ENCODE results near the gene CDKL1.
"Not testable (repeated sequence)": the region's sequence is repeated elsewhere in the genome, so short reads cannot be mapped to it uniquely, and the experiment has no call there.

The CDKL1 gene

DNA sequence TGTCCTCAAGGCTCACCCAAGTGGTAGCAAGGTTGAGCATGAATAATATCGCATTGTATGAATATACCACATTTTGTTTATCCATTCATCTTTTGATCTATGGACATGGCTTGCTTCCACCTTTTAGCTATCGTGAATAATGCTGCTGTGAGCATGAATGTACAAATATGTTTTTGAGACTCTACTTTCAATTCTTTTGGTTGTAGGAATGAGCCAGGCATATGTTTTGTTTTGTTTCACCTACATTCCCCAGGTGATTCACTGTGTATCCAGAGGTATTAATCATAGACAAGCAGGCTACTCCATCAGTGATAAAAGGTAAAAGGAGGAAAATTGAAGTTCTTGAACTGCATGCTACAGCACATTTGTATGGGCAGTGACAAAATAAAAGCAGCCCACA lies 35.8 kb downstream of the CDKL1 start:
- TF ChIP-seq, protein P1, sequence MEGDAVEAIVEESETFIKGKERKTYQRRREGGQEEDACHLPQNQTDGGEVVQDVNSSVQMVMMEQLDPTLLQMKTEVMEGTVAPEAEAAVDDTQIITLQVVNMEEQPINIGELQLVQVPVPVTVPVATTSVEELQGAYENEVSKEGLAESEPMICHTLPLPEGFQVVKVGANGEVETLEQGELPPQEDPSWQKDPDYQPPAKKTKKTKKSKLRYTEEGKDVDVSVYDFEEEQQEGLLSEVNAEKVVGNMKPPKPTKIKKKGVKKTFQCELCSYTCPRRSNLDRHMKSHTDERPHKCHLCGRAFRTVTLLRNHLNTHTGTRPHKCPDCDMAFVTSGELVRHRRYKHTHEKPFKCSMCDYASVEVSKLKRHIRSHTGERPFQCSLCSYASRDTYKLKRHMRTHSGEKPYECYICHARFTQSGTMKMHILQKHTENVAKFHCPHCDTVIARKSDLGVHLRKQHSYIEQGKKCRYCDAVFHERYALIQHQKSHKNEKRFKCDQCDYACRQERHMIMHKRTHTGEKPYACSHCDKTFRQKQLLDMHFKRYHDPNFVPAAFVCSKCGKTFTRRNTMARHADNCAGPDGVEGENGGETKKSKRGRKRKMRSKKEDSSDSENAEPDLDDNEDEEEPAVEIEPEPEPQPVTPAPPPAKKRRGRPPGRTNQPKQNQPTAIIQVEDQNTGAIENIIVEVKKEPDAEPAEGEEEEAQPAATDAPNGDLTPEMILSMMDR (IDR thresholded peaks at IDR 0.05; ENCODE audit: control insufficient read depth, insufficient read depth, low read depth, low read length, missing control alignments) = no peak
- no peak for DNase-seq (ENCODE audit: low read depth)
- no peak overlapping the region for H3K4me3 ChIP-seq (ENCODE audit: control insufficient read depth, low read depth, low read length)

DNA sequence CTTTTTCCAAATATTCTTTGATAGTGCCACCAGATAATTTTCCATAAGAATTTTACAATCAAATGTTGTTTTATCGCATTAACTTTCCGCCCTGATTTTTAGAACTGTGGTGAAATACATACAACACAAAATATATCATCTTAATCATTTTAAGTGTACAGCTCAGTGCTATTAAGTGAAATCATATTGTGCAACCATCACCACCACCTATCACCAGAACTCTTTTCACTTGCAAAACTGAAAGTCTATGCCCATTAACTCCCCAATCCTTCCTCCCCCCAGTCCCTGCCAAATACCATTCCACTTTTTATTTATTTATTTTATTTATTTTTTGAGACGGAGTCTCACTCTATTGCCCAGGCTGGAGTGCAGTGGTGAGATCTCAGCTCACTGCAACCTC lies 36.6 kb downstream of the CDKL1 start:
- H3K4me3 ChIP-seq (ENCODE audit: control insufficient read depth, low read depth, low read length) = no peak overlapping the region
- DNase-seq (ENCODE audit: low read depth) = no peak
- TF ChIP-seq, protein P1 (IDR thresholded peaks at IDR 0.05; ENCODE audit: control insufficient read depth, insufficient read depth, low read depth, low read length, missing control alignments) = no peak

- DNase-seq (ENCODE audit: low read depth) = no peak
- TF ChIP-seq, protein P1 (IDR thresholded peaks at IDR 0.05; ENCODE audit: control insufficient read depth, insufficient read depth, low read depth, low read length, missing control alignments) = no peak
- H3K4me3 ChIP-seq (ENCODE audit: control insufficient read depth, low read depth, low read length) = no peak overlapping the region
Measured at GRCh38 chr14:50359631-50360030, 37.0 kb downstream of the CDKL1 start.

DNA sequence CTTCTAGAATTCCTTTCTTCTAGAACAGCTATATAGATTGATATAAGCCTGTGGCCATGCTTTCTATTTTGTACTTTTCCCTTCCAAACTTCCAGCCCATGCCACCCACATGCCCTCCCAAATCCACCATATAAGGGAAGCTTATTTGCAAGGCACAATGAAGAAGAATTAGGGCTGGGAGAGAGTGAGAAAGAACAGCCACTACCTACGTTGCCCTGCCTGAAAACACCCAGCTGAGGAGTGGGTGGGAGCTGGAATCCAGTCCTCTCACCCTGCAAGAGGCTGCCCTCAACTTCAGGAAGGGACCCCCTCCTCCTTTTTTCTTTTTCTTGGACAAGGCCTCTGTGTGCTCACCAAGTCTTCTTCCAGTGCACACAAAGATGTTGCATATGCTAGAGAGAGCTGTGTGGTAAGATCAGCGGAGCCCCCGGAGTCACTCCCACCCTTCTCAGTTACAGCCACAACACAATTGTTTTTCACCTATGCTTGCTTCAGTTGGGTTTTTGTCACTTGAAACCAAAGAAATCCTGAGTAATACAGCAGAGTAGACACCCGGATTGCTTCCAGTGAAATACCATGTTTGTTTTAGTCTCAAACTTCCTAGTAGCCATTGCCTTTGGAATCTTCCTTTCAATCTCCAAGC lies 38.8 kb downstream of the CDKL1 start:
- DNase-seq (ENCODE audit: low read depth) = no peak
- TF ChIP-seq, protein P1 (IDR thresholded peaks at IDR 0.05; ENCODE audit: control insufficient read depth, insufficient read depth, low read depth, low read length, missing control alignments) = no peak
- no peak overlapping the region for H3K4me3 ChIP-seq (ENCODE audit: control insufficient read depth, low read depth, low read length)

DNA sequence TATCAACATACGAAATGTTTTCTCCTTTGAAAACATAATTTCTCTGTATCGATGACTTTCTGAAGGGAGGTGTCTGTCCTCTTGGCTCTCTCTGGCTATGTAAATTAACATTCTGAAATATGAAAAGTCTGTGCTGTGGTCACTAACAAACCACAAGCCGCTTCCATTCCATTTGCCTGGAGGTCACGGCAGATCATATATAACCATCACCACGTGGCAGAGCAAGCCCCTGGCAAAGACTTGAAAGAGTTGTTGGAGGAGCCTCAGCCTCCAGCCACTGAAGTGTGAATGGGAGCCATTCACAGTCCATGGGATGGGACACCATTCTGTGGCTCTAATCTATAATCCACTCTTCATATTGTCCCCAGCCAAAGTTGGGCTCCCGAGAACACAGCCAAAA lies 39.6 kb downstream of the CDKL1 start:
- DNase-seq (ENCODE audit: low read depth) = no peak
- H3K4me3 ChIP-seq (ENCODE audit: control insufficient read depth, low read depth, low read length) = no peak overlapping the region
- TF ChIP-seq, protein P1 (IDR thresholded peaks at IDR 0.05; ENCODE audit: control insufficient read depth, insufficient read depth, low read depth, low read length, missing control alignments) = no peak

DNA sequence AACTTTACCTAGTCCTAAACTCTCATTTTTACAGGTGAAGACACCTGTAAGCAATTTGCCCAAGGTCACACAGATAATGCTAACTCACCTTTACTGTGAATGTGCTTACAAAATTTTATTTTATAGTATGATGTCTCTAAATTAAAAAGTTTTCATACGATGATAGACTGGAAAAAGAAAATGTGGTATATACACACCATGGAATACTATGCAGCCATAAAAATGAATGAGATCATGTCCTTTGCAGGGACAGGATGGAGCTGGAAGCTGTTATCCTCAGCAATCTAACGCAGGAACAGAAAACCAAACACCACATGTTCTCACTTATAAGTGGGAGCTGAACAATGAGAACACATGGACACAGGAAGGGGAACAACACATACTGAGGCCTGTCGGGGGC lies 40.4 kb downstream of the CDKL1 start:
- DNase-seq (ENCODE audit: low read depth); H3K4me3 ChIP-seq (ENCODE audit: control insufficient read depth, low read depth, low read length): not testable (repeated sequence)

- H3K4me3 ChIP-seq (ENCODE audit: control insufficient read depth, low read depth, low read length) = no peak overlapping the region
- TF ChIP-seq, protein P1 (IDR thresholded peaks at IDR 0.05; ENCODE audit: control insufficient read depth, insufficient read depth, low read depth, low read length, missing control alignments) = no peak
- DNase-seq (ENCODE audit: low read depth) = no peak
Measured at GRCh38 chr14:50355692-50356091, 41.0 kb downstream of the CDKL1 start.

All from AG09309 (cell line).